ENCODE measurements around the gene TRAF3IP1. TPM values are rescaled to one million over a fixed set of nuclear protein-coding genes. Genes with fewer than 3 reads are reported as not detected.

The TRAF3IP1 gene
- total RNA-seq, 2 experiments from 2014 or later: 5.1 to 6.9 TPM

- Mint-ChIP-seq H3K36me3 (ENCODE audit: low read depth) (peaks cover 8% of the 10 kb centered on the region), H3K27ac (peak overlapping the region; percentile 99), H3K9me3 (no peaks in the 10 kb centered on the region), H3K27me3 (no peaks in the 10 kb centered on the region), H3K4me1 (ENCODE audit: low read depth) (peaks cover 52% of the 10 kb centered on the region), H3K4me3 (peak overlapping the region; percentile 88)
- DNase-seq (no peak), ATAC-seq (ENCODE audit: poor library complexity) (no peak)
- Histone ChIP-seq H3K27ac (ENCODE audit: low read depth in 1 of 2, low read length in 2 of 2) (no peak overlapping the region), H3K27me3 (ENCODE audit: control insufficient read depth in 1 of 2, insufficient read depth in 2 of 2, low read length in 2 of 2) (no peaks in the 10 kb centered on the region), H3K4me3 (ENCODE audit: low read length) (peak overlapping the region; percentile 97), H3K36me3 (ENCODE audit: insufficient read depth, low read length) (peaks cover 5% of the 10 kb centered on the region), H3K9me3 (ENCODE audit: control insufficient read depth in 1 of 2, insufficient read depth in 1 of 2, low read length in 2 of 2) (no peaks in the 10 kb centered on the region), H3K4me1 (ENCODE audit: insufficient read depth, low read length) (peaks cover 46% of the 10 kb centered on the region)
- intact Hi-C loops (cut with DNase I, micrococcal nuclease): loop anchor here in 1 of 2 experiments (5.0 kb wide), 1 partner anchor 225 kb away; the partner anchor contains the start of gene SCLY
- TF ChIP-seq CTCF (IDR thresholded peaks at IDR 0.05): no peak
- POLR2A ChIA-PET: interaction anchor here (0.7 kb wide), 1 partner anchor 48 kb away, joined by 3 read pairs; no protein-coding TSS in a partner anchor
- CTCF ChIA-PET: interaction anchor here (1.0 kb wide), 1 partner anchor 24 kb away, joined by 3 read pairs; no protein-coding TSS in a partner anchor
Measured at GRCh38 chr2:238286987-238287736, 33.2 kb upstream of the TRAF3IP1 start.

GRCh38 chr2:238287737-238288649 is 32.3 kb upstream of the TRAF3IP1 start, which contains the start of gene PER2:
Gene PER2 (minus strand): TSS chr2:238288610. CDS start chr2:238277936, 10,674 bp downstream.
- H3K4me3 Mint-ChIP-seq: peak within 1 kb of the TSS; percentile 99
- Histone ChIP-seq H3K4me1 (ENCODE audit: insufficient read depth, low read length) (peaks cover 44% of the 10 kb centered on the region), H3K27me3 (ENCODE audit: control insufficient read depth in 1 of 2, insufficient read depth in 2 of 2, low read length in 2 of 2) (no peaks in the 10 kb centered on the region), H3K4me3 (ENCODE audit: low read length) (peak within 1 kb of the TSS; percentile 97), H3K9me3 (ENCODE audit: control insufficient read depth in 1 of 2, insufficient read depth in 1 of 2, low read length in 2 of 2) (no peaks in the 10 kb centered on the region), H3K36me3 (ENCODE audit: insufficient read depth, low read length) (peaks cover 3% of the 10 kb centered on the region), H3K27ac (ENCODE audit: low read depth in 1 of 2, low read length in 2 of 2) (peak within 1 kb of the TSS; percentile 55 to 81)
- no peaks in the 10 kb centered on the region for H3K9me3 Mint-ChIP-seq
- DNase-seq (peak in 10 of 14 experiments; percentile 4 to 77 (median 31)), ATAC-seq (ENCODE audit: poor library complexity) (peak; percentile 8)
- no peak for TF ChIP-seq CTCF (IDR thresholded peaks at IDR 0.05)
- H3K27me3 Mint-ChIP-seq: no peaks in the 10 kb centered on the region
- H3K27ac Mint-ChIP-seq: peak within 1 kb of the TSS; percentile 99
- ChIA-PET CTCF (interaction anchor here (0.6 kb wide), 1 partner anchor 56 kb away, joined by 3 read pairs; no protein-coding TSS in a partner anchor), POLR2A (interaction anchor here (0.7 to 1.7 kb wide), 8 partner anchors 33 to 1737 kb away, joined by 3 to 10 read pairs (median 4); partner anchors contain the start of genes HES6, ILKAP, NDUFA10 and SCLY)
- H3K4me1 Mint-ChIP-seq (ENCODE audit: low read depth): peaks cover 45% of the 10 kb centered on the region
- peaks cover 8% of the 10 kb centered on the region for H3K36me3 Mint-ChIP-seq (ENCODE audit: low read depth)
- intact Hi-C loops (cut with DNase I, micrococcal nuclease): loop anchor here (1.0 to 5.0 kb wide), 5 partner anchors 33 to 321 kb away; partner anchors contain the start of genes ILKAP (in 1 of the 2), SCLY (in 1 of the 2), TRAF3IP1 (in 1 of the 2) and UBE2F (in 1 of the 2)

Data from CD4-positive, alpha-beta T cell (primary cell).